ENCODE data around the gene HEATR3. TPM values are rescaled to one million over a fixed set of nuclear protein-coding genes. Genes with fewer than 3 reads are reported as not detected.

Gene HEATR3
- total and polyA plus RNA-seq, 2 of the 13 experiments (the other 11 are each of a cell fraction or from before 2014, with no cell fraction given) = 22.4 to 52.4 TPM

DNA sequence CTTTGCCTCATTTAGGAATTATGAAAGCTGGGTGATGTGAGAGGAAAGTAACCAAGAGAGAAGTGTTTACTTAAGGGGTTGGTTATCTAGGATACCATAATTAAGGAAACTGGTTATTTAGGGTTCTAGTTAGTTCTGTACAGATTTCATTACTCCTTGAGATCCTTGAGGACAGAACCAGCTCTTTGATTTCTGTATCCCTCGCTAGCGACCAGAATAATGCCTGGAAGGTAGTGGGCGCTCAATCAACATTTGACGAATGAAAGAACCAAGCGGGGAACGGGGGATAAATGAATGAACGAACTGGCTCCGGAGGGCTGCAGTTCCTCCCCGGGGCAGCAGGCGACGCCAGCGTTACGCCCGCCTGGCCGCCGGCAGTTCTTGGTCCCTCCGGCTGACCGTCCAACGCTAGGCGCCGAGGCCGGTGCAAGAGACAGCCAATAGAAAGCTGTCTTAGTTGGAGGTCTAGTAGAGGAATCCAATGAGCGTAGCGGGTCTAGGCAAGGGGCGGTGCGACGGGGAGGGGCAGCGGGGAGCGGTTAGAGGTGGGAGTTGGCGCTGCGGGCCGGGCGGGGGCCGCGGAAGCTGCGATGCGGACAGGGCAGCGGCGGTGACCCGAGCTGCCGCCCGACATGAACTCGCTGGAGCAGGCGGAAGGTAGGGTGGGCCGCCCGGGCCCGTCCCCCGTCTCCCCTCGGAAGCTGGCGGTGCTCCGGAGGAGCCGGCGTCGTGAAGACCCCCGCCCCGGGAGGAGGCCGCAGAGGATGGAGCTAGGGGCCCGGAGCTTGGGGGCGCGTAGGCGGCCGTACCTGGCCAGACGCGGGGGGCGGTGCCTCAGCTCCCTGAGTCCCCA, 40.9 kb upstream of the HEATR3 start, which contains the start of gene CNEP1R1 (continued):
- TF ChIP-seq, protein P1, sequence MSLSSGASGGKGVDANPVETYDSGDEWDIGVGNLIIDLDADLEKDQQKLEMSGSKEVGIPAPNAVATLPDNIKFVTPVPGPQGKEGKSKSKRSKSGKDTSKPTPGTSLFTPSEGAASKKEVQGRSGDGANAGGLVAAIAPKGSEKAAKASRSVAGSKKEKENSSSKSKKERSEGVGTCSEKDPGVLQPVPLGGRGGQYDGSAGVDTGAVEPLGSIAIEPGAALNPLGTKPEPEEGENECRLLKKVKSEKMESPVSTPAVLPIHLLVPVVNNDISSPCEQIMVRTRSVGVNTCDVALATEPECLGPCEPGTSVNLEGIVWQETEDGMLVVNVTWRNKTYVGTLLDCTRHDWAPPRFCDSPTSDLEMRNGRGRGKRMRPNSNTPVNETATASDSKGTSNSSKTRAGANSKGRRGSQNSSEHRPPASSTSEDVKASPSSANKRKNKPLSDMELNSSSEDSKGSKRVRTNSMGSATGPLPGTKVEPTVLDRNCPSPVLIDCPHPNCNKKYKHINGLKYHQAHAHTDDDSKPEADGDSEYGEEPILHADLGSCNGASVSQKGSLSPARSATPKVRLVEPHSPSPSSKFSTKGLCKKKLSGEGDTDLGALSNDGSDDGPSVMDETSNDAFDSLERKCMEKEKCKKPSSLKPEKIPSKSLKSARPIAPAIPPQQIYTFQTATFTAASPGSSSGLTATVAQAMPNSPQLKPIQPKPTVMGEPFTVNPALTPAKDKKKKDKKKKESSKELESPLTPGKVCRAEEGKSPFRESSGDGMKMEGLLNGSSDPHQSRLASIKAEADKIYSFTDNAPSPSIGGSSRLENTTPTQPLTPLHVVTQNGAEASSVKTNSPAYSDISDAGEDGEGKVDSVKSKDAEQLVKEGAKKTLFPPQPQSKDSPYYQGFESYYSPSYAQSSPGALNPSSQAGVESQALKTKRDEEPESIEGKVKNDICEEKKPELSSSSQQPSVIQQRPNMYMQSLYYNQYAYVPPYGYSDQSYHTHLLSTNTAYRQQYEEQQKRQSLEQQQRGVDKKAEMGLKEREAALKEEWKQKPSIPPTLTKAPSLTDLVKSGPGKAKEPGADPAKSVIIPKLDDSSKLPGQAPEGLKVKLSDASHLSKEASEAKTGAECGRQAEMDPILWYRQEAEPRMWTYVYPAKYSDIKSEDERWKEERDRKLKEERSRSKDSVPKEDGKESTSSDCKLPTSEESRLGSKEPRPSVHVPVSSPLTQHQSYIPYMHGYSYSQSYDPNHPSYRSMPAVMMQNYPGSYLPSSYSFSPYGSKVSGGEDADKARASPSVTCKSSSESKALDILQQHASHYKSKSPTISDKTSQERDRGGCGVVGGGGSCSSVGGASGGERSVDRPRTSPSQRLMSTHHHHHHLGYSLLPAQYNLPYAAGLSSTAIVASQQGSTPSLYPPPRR (CRISPR knock-in tag; IDR thresholded peaks at IDR 0.05; ENCODE audit: borderline replicate concordance) = peak; percentile 61; the same call in 1 of the 2 replicates
- TF ChIP-seq NCOR1 (IDR thresholded peaks at IDR 0.05; ENCODE audit: borderline replicate concordance, low read length) = peak; percentile 18; the same call in 1 of the 2 replicates
- peak; percentile 73 for TF ChIP-seq ZNF883 (CRISPR knock-in tag; IDR thresholded peaks at IDR 0.05; ENCODE audit: not compliant biosample characterization)
- peak; percentile 98 for TF ChIP-seq SPEN (CRISPR knock-in tag; IDR thresholded peaks at IDR 0.05; ENCODE audit: low read depth)
- TF ChIP-seq, protein P2, sequence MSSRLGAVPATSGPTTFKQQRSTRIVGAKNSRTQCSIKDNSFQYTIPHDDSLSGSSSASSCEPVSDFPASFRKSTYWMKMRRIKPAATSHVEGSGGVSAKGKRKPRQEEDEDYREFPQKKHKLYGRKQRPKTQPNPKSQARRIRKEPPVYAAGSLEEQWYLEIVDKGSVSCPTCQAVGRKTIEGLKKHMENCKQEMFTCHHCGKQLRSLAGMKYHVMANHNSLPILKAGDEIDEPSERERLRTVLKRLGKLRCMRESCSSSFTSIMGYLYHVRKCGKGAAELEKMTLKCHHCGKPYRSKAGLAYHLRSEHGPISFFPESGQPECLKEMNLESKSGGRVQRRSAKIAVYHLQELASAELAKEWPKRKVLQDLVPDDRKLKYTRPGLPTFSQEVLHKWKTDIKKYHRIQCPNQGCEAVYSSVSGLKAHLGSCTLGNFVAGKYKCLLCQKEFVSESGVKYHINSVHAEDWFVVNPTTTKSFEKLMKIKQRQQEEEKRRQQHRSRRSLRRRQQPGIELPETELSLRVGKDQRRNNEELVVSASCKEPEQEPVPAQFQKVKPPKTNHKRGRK (CRISPR knock-in tag; IDR thresholded peaks at IDR 0.05) = no peak
- TF ChIP-seq, protein P3, sequence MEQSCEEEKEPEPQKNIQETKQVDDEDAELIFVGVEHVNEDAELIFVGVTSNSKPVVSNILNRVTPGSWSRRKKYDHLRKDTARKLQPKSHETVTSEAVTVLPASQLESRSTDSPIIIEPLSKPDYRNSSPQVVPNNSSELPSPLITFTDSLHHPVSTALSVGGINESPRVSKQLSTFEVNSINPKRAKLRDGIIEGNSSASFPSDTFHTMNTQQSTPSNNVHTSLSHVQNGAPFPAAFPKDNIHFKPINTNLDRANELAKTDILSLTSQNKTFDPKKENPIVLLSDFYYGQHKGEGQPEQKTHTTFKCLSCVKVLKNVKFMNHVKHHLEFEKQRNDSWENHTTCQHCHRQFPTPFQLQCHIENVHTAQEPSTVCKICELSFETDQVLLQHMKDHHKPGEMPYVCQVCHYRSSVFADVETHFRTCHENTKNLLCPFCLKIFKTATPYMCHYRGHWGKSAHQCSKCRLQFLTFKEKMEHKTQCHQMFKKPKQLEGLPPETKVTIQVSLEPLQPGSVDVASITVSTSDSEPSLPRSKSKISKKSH (CRISPR knock-in tag; IDR thresholded peaks at IDR 0.05; ENCODE audit: borderline replicate concordance) = peak; percentile 72; the same call in 1 of the 2 replicates
- TF ChIP-seq, protein P4, sequence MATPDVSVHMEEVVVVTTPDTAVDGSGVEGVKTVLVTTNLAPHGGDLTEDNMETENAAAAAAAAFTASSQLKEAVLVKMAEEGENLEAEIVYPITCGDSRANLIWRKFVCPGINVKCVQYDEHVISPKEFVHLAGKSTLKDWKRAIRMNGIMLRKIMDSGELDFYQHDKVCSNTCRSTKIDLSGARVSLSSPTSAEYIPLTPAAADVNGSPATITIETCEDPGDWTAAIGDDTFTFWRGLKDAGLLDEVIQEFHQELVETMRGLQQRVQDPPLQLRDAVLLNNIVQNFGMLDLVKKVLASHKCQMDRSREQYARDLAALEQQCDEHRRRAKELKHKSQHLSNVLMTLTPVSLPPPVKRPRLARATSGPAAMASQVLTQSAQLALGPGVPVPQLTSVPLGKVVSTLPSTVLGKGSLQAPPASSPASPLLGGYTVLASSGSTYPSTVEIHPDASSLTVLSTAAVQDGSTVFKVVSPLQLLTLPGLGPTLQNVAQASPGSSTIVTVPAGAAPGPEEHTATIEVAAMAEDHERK (CRISPR knock-in tag; IDR thresholded peaks at IDR 0.05; ENCODE audit: low read depth) = 0 out of 2 replicates have a peak, but pooled peaks have one; percentile 56
- no peak for TF ChIP-seq TP53 (CRISPR knock-in tag; conservative IDR thresholded peaks at IDR 0.05)
- 0 out of 2 replicates have a peak, but pooled peaks have one; percentile 19 for TF ChIP-seq ZNF34 (CRISPR knock-in tag; IDR thresholded peaks at IDR 0.05; ENCODE audit: borderline replicate concordance)
- TF ChIP-seq CBX5 (CRISPR knock-in tag; IDR thresholded peaks at IDR 0.05; ENCODE audit: borderline replicate concordance) = peak; percentile 81; the same call in 1 of the 2 replicates
- TF ChIP-seq, protein P5, sequence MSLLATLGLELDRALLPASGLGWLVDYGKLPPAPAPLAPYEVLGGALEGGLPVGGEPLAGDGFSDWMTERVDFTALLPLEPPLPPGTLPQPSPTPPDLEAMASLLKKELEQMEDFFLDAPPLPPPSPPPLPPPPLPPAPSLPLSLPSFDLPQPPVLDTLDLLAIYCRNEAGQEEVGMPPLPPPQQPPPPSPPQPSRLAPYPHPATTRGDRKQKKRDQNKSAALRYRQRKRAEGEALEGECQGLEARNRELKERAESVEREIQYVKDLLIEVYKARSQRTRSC (CRISPR knock-in tag; IDR thresholded peaks at IDR 0.05; ENCODE audit: low read depth) = no peak
- TF ChIP-seq SOX5 (CRISPR knock-in tag; IDR thresholded peaks at IDR 0.05; ENCODE audit: borderline replicate concordance) = peak; percentile 45; the same call in 1 of the 2 replicates
- no peak for TF ChIP-seq RAD51 (IDR thresholded peaks at IDR 0.05; ENCODE audit: borderline replicate concordance)
- TF ChIP-seq ZBTB21 (CRISPR knock-in tag; IDR thresholded peaks at IDR 0.05) = no peak
- TF ChIP-seq TCF12 (IDR thresholded peaks at IDR 0.05) = no peak
- TF ChIP-seq TCF12 (CRISPR knock-in tag; IDR thresholded peaks at IDR 0.05) = peak; percentile 84; the same call in 1 of the 2 replicates
- TF ChIP-seq ZKSCAN5 (CRISPR knock-in tag; IDR thresholded peaks at IDR 0.05) = no peak

All from HepG2 (cell line).